Stimulated activated CD4-positive, alpha-beta T cell treated with anti-CD3 and anti-CD28 coated beads, Interleukin-12 subunit alpha, Interleukin-12 subunit beta, amount 100 ng/mL, for 48 hours (primary cell): ENCODE results near the gene NIPAL4.

Experiments
- DNase-seq, 3 donors: peaks; one replicate each; pipeline ENCODE4 v3.0.0-alpha.2; 2020; ENCODE audit warnings: low read depth in 2 of 3, low spot score in 1 of 3

Gene NIPAL4

GRCh38 chr5:157514974-157515373 lies 55.0 kb downstream of the NIPAL4 start:
- DNase-seq = no peak

- peak in 2 of 3 donors; percentile 23 to 48 for DNase-seq
Measured at GRCh38 chr5:157516006-157516405, 56.0 kb downstream of the NIPAL4 start.

GRCh38 chr5:157516626-157517325 lies 56.8 kb downstream of the NIPAL4 start:
- no peak for DNase-seq

- DNase-seq = no peak
Measured at GRCh38 chr5:157518963-157519362, 59.0 kb downstream of the NIPAL4 start.

- DNase-seq = no peak
Measured at GRCh38 chr5:157519579-157520253, 59.7 kb downstream of the NIPAL4 start.

GRCh38 chr5:157520911-157521703 lies 61.1 kb downstream of the NIPAL4 start:
- no peak for DNase-seq

- no peak for DNase-seq
Measured at GRCh38 chr5:157521704-157522029, 61.7 kb downstream of the NIPAL4 start.

GRCh38 chr5:157523976-157524375 lies 64.0 kb downstream of the NIPAL4 start:
- DNase-seq = no peak
